OCI-LY7 (cell line): ENCODE measurements around the gene BOLA3. TPM values are rescaled to one million over a fixed set of nuclear protein-coding genes. Genes with fewer than 3 reads are reported as not detected.

ENCODE experiments used
- BruUV-seq: library from RNA; stranded (reverse); fragments of 400-500 nt; replicated peaks from 2 replicates; lab custom pipeline; 2021; lab: Mats Ljungman, UMichigan
- CTCF ChIA-PET: fragments of 300-600 bp; sonication (Branson Sonifier 250); formaldehyde crosslinking; loops from one replicate; lab custom pipeline; 2022; ENCODE audit warnings: antibody characterized with exemption; ENCODE audit not compliant: unreplicated experiment; lab: Charles Lee
- POLR2A ChIA-PET: fragments of 300-600 bp; sonication (Branson Sonifier 250); formaldehyde crosslinking; loops from one replicate; lab custom pipeline; 2022; ENCODE audit warnings: antibody characterized with exemption; lab: Charles Lee
- DNase-seq: peaks from one replicate; pipeline ENCODE4 v3.0.0-alpha.2; 2015; ENCODE audit warnings: low spot score
- H2AFZ ChIP-seq: fragments of 200-600 bp; sonication (generic), shearing (Covaris generic); 2 replicates; pipeline ENCODE4 v1.6.1; 2014; ENCODE audit warnings: mild to moderate bottlenecking, antibody characterized with exemption, low read length, moderate library complexity
- H3K27ac ChIP-seq: fragments of 200-600 bp; sonication (generic); 2 replicates; pipeline ENCODE4 v1.5.1; 2014; ENCODE audit warnings: mixed run types, low read depth, mild to moderate bottlenecking, moderate library complexity, low read length, inconsistent platforms; ENCODE audit not compliant: poor library complexity, severe bottlenecking
- H3K36me3 ChIP-seq: fragments of 200-600 bp; sonication (generic); 2 replicates; pipeline ENCODE4 v1.6.1; 2014; ENCODE audit warnings: mild to moderate bottlenecking, antibody characterized with exemption, low read length, moderate library complexity, mixed read lengths; ENCODE audit not compliant: insufficient read depth
- H3K4me1 ChIP-seq: fragments of 200-600 bp; sonication (generic); 2 replicates; pipeline ENCODE4 v1.5.1; 2014; ENCODE audit warnings: mild to moderate bottlenecking, low read length; ENCODE audit not compliant: insufficient read depth, poor library complexity, severe bottlenecking
- H3K4me2 ChIP-seq: fragments of 200-600 bp; sonication (generic); 2 replicates; pipeline ENCODE4 v1.6.1; 2014; ENCODE audit warnings: mild to moderate bottlenecking, low read length
- H3K4me3 ChIP-seq: fragments of 200-600 bp; sonication (generic); 2 replicates; pipeline ENCODE4 v1.5.1; 2014; ENCODE audit warnings: mild to moderate bottlenecking, low read depth, low read length; ENCODE audit not compliant: poor library complexity, severe bottlenecking
- H3K79me2 ChIP-seq: fragments of 200-600 bp; sonication (generic); 2 replicates; pipeline ENCODE4 v1.6.1; 2016; ENCODE audit warnings: low read depth, mild to moderate bottlenecking, low read length, moderate library complexity, mixed read lengths; ENCODE audit not compliant: insufficient read depth
- H3K9me2 ChIP-seq: fragments of 200-600 bp; sonication (generic); 2 replicates; pipeline ENCODE4 v1.6.1; 2016; ENCODE audit warnings: mild to moderate bottlenecking, low read length, mixed read lengths; ENCODE audit not compliant: insufficient read depth
- H3K9me3 ChIP-seq: fragments of 200-600 bp; sonication (generic); 2 replicates; pipeline ENCODE4 v1.6.1; 2014; ENCODE audit warnings: mild to moderate bottlenecking, mixed run types, low read length, mixed read lengths
- H4K20me1 ChIP-seq: fragments of 200-600 bp; sonication (generic); 2 replicates; pipeline ENCODE4 v1.6.1; 2014; ENCODE audit warnings: mild to moderate bottlenecking, antibody characterized with exemption, low read length, moderate library complexity, mixed read lengths; ENCODE audit not compliant: insufficient read depth
- CTCF ChIP-seq: fragments of 200-600 bp; sonication (generic); conservative IDR thresholded peaks from 2 replicates; pipeline ENCODE4 v1.5.1; 2014; ENCODE audit warnings: mild to moderate bottlenecking, antibody characterized with exemption, low read length, moderate library complexity, mixed read lengths
- EZH2phosphoT487 ChIP-seq: fragments of 200-600 bp; sonication (generic); IDR thresholded peaks from 2 replicates; pipeline ENCODE4 v1.6.1; 2018; ENCODE audit warnings: low read depth, borderline replicate concordance, mild to moderate bottlenecking, mixed run types, antibody characterized with exemption, low read length, moderate library complexity, mixed read lengths
- intact Hi-C: fragments of 100-400 bp; cut with micrococcal nuclease; formaldehyde crosslinking; loops from one replicate; pipeline ENCODE4 v1.10.0; 2022; ENCODE audit not compliant: unreplicated experiment
- total RNA-seq, 2 experiments: library from RNA; depleted of rRNA in 1 of 2; stranded (reverse); fragments of >200 nt in 1 of 2; shearing (Covaris generic) in 1 of 2; gene quantifications; 2 replicates each; pipeline ENCODE4 v1.2.3, GENCODE V29; 2014 to 2022

Gene BOLA3
- total RNA-seq, 2 experiments from 2014 or later: 33.6 to 53.3 TPM

GRCh38 chr2:74087696-74088095 lies 60.0 kb downstream of the BOLA3 start:
- H3K4me1 ChIP-seq: no peaks in the 10 kb centered on the region
- H3K9me2 ChIP-seq: no peaks in the 10 kb centered on the region
- H3K27ac ChIP-seq: no peak overlapping the region
- no peak for TF ChIP-seq CTCF
- no peak for TF ChIP-seq EZH2phosphoT487
- no peak overlapping the region for H3K4me3 ChIP-seq
- no TSS peak for BruUV-seq
- ChIA-PET POLR2A (no interaction called here), CTCF (no interaction called here)
- no peak overlapping the region for H2AFZ ChIP-seq
- H3K36me3 ChIP-seq: peaks cover 71% of the 10 kb centered on the region
- no peak for DNase-seq
- intact Hi-C loops: no loop called here
- no peak overlapping the region for H3K4me2 ChIP-seq
- H3K9me3 ChIP-seq: no peaks in the 10 kb centered on the region
- H3K79me2 ChIP-seq: no peaks in the 10 kb centered on the region
- H4K20me1 ChIP-seq: no peaks in the 10 kb centered on the region

GRCh38 chr2:74086021-74086420 lies 61.7 kb downstream of the BOLA3 start:
- no peaks in the 10 kb centered on the region for H3K4me1 ChIP-seq
- H3K4me3 ChIP-seq: no peak overlapping the region
- POLR2A ChIA-PET: no interaction called here
- H3K9me3 ChIP-seq: no peaks in the 10 kb centered on the region
- no peaks in the 10 kb centered on the region for H4K20me1 ChIP-seq
- no peak for TF ChIP-seq CTCF
- no peak for TF ChIP-seq EZH2phosphoT487
- H2AFZ ChIP-seq: no peak overlapping the region
- H3K79me2 ChIP-seq: no peaks in the 10 kb centered on the region
- CTCF ChIA-PET: no interaction called here
- H3K9me2 ChIP-seq: no peaks in the 10 kb centered on the region
- no TSS peak for BruUV-seq
- no peak overlapping the region for H3K27ac ChIP-seq
- no peak overlapping the region for H3K4me2 ChIP-seq
- intact Hi-C loops: no loop called here
- no peak for DNase-seq
- peaks cover 67% of the 10 kb centered on the region for H3K36me3 ChIP-seq

Other genes starting within 250 kb of the BOLA3 start
- gene DGUOK, start 221.0 kb downstream of the BOLA3 start, total RNA-seq (2014; rRNA removed; shearing (Covaris generic)): 57.1 and 73.4 TPM in 2 replicates
- gene DGUOK, start 221.0 kb downstream of the BOLA3 start, total RNA-seq (2022): 91.8 and 95.8 TPM in 2 replicates
- 11.9 and 14.7 TPM in 2 replicates for gene TET3, start 163.0 kb downstream of the BOLA3 start, total RNA-seq (2014; rRNA removed; shearing (Covaris generic))
- gene TET3, start 163.0 kb downstream of the BOLA3 start, total RNA-seq (2022): 24.8 and 25.2 TPM in 2 replicates
- gene MOB1A, start 31.0 kb upstream of the BOLA3 start, total RNA-seq (2014; rRNA removed; shearing (Covaris generic)): 79.1 and 110 TPM in 2 replicates
- gene MOB1A, start 31.0 kb upstream of the BOLA3 start, total RNA-seq (2022): 144 and 149 TPM in 2 replicates
- gene MTHFD2, start 50.7 kb upstream of the BOLA3 start, total RNA-seq (2014; rRNA removed; shearing (Covaris generic)): 220 and 250 TPM in 2 replicates
- gene MTHFD2, start 50.7 kb upstream of the BOLA3 start, total RNA-seq (2022): 365 and 375 TPM in 2 replicates
- gene SLC4A5, start 195.5 kb upstream of the BOLA3 start, total RNA-seq (2014; rRNA removed; shearing (Covaris generic)): 1.1 and 1.2 TPM in 2 replicates
- gene SLC4A5, start 195.5 kb upstream of the BOLA3 start, total RNA-seq (2022): 3.4 and 7.0 TPM in 2 replicates
- gene DCTN1, start 232.4 kb upstream of the BOLA3 start, total RNA-seq (2014; rRNA removed; shearing (Covaris generic)): 45.5 and 50.3 TPM in 2 replicates
- 100 and 105 TPM in 2 replicates for gene DCTN1, start 232.4 kb upstream of the BOLA3 start, total RNA-seq (2022)